ENCODE results near the gene C4orf54.

Gene C4orf54

DNA sequence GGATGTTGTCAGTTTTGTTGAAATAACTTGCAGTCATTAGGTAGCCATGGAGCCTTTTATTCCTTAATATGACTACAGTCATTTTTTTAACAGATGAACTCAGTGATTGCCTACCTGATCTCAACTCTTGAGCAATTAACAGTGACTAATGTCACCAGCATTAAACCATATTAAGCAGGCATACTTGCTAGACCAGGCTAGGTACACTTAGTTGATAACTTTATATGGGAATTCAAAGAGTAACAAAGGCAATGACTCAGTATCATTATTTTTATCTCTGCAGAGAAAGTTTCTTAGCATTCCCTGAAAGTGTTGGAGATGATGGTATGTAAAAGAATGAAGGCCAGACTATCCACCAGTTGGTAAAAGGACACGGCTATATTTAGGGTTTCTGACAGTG lies at the start of gene C4orf54:
Gene C4orf54, minus strand, starts transcription at position 31 of the 400 bp plus-strand sequence. CDS start 3,180 bp downstream, outside the sequence.
- DNase-seq: no peak

- no peak for DNase-seq
Measured at GRCh38 chr4:99705891-99706290, 48.3 kb upstream of the C4orf54 start.

- DNase-seq: no peak
Measured at GRCh38 chr4:99696801-99697200, 39.2 kb upstream of the C4orf54 start.

GRCh38 chr4:99693140-99693539 lies 35.5 kb upstream of the C4orf54 start:
- no peak for DNase-seq

DNA sequence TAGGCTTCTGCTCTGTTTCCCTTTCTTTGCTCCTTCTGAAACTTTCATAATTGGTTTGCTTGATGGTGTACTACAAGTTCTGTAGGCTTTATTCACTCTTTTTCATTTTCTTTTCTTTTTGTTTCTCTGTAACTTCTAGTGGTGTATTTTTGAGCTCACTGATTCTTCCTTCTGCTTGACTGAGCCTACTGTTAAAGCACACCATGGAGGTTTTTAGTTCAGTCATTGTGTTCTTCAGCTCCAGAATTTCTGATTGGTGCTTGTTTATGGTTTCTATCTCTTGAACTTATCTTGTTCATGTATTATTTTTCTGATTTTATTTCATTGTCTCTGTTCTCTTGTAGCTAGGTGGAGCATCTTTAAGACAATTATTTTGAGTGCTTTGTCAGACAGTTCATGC lies 33.4 kb upstream of the C4orf54 start:
- no peak for DNase-seq

GRCh38 chr4:99690472-99690871 lies 32.8 kb upstream of the C4orf54 start:
- no peak for DNase-seq

DNA sequence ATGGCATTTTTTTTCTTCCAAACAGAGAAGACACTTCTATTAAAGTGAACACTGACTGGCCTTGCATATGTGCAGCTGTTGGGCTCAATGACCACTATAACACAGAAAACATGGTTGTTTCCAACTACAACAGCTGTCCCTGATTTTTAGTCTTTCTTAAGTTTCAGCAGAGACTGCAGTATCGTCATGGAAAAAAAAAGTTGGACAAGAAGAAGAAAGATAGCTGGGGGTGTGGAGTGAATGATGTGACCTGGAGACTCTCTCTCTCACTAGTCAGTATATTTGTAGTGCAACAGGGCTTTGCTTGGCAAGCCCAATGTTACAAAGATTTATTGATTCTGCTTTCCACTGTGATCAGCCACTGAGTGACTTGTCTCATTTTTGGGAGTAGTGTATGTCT lies 29.5 kb upstream of the C4orf54 start:
- no peak for DNase-seq

DNA sequence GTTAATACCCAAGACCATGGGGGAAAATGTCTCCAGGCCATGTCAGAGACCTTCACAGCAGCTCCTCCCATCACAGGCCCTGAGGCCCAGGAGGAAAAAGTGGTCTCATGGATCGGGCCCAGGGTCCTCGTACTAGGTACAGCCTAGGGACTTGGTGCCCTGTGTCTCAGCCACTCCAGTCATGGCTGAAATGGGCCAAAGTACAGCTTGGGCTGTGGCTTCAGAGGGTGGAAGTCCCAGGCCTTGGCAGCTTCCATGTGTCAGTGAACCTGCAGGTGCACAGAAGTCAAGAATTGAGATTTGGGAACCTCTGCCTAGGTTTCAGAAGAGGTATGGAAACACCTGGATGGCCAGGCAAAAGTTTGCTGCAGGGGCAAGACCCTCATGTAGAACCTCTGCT lies 27.6 kb upstream of the C4orf54 start:
- DNase-seq: no peak

- DNase-seq: no peak
Measured at GRCh38 chr4:99683895-99684294, 26.3 kb upstream of the C4orf54 start.

DNA sequence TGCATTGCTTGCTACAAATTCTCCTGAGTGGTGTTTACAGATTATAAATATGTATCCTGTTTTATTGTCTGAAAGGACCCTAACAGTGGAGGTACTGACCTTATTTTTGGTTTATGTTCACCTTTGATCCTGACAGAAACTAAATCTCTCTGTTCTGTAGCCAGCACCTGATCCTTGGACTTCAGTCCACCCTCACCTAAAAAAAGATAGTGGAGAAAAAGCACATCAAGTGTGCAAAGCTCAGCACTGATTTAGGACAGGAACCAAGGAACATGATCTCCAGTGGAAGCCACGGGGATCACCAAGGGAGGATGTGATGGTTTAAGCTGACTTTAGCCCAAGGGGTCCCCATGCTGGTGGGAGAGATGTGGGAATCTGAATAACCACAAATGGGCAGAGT lies 22.3 kb upstream of the C4orf54 start:
- no peak for DNase-seq

DNA sequence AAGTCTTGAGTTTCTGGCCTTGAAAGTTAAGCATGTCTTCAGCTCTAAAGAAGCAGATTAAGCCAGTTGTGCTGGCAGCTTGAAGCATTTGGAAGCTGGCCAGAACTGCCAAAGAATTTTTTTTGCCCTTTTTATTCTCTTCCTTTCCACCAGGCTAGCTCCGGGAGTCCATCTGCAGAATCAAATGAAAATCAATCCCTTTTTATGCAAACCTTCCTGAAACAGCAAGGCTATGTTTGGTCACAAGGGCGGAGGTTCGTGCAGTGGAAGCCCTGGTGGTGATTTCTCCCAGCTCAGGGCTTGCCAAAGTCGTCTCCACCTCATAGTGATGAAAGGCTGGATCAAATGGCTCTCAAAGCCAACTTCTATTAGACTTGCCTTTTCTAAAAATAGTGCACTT lies 21.6 kb upstream of the C4orf54 start:
- DNase-seq: no peak

DNA sequence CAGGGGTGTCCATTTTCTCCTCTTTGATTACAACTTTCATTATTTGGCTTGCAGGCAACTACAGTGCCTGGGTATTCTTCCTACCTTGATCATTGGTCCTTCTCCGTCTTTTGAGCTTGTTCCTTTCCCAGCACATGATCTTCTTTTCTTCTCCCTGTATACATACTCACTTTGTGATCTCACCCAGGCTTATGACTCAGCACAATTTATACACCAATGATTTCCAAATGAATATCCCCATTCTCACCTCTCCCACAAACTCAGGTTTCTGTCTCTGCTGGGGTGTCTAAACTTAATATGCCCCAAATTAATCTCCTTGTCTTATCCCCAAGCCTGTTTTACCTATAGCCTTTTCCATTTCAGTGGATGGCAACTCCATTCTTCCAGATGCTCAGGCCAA lies 19.5 kb upstream of the C4orf54 start:
- no peak for DNase-seq

DNA sequence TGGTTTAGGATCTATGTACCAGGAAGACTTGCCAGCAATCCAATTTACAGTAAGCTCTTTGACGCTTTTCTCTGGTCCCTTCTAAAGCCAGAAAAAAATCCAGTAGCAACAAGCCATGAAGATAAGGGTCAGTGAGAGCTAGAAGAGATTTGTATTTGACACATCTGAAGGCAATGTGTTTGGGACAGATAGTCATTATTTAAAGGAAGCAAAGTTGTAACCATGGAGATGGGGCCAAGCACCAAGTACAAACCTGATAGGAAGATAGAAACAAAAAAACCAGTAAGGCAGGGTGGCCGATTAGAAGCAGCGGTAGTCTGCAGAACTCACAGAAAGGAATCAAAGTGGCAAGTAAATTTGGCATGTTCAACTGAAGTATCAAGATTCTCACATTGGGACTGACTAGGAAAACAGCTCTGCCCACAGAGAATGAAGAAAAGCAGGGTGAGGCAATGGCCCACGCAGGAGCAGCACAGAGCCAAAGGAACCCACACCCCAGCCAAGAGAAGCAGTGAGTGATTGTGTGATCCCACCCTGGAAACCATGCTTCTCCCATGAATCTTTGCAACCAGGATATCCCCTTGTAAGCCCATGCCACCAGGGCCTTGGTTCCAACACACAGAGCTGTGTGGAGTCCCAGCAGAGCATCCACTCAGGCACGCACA lies 12.9 kb upstream of the C4orf54 start:
- DNase-seq: no peak

DNA sequence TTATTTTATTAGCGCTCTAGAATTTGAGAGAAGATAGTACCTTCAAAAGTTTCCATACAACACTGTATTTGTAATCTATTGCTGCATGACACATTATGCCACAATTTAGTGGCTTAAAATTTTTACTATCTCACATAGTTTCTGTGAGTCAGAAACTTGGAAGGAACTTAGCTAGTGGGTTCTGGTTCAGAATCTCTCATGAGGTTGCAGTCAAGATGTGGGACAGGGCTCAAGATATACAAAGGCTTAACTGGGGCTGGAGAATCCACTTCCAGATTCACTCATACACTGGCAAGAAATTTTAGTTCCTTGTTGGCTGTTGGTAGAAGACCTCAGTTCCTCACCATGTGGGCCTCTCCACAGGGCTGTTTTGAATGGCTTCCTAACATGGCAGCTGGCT lies 11.5 kb upstream of the C4orf54 start:
- DNase-seq: no peak

- DNase-seq: no peak
Measured at GRCh38 chr4:99668472-99668871, 10.8 kb upstream of the C4orf54 start.

DNA sequence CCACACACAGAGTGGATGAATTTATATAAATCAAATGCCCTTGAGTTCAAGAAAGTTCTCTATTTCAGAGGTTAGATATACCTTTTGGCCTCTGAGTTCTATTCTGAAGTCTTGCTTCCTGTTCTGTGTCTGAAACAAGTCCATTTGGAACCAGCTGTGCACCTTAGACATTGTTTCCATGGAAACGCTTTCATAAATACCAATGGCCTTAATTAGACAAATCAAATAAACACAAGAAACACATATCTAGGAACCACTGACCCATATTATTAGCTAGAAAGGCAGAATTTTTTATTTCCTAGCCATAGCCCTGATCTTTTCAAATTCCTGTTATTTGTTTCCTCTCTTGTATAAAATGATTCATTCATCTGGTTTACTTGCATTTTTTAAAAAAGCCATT lies 8.4 kb upstream of the C4orf54 start:
- DNase-seq: no peak

DNA sequence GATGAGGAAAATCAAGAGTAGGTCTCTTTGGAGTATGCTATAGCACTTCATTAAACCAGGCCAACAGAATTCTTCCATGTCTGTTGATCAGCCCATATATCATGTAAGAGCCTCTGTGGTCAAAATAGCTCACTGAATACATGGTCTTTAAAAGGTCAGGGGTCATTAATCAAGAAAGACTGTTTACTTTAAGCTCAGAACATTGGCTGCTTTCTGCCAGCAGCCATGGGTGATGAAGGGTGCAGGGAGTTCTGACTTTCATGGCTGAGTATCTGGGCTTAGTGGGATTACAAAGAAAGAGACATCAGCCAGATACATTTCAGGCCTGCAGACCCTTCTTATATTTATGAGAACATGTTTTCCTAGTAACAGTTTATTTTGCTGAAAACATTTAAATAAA lies 7.1 kb upstream of the C4orf54 start:
- no peak for DNase-seq

DNA sequence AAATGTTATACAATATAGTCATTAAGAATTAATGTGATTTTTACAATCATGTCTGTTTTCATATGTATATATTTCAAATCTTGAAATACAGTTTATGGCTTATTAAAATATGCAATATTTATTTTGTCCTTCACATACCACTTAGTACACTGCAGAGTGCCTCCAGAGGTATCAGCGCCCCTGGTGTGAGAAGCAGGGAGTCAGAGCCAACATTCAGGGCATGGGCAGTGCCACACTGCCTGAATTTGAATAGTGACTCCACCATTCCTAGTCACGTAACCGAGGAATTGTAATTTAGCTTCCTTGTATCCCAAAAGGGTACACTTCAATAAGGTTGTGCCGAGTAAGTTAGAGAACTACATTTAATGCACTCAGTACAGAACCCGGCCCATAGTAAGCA lies 4.3 kb upstream of the C4orf54 start:
- DNase-seq: no peak

DNA sequence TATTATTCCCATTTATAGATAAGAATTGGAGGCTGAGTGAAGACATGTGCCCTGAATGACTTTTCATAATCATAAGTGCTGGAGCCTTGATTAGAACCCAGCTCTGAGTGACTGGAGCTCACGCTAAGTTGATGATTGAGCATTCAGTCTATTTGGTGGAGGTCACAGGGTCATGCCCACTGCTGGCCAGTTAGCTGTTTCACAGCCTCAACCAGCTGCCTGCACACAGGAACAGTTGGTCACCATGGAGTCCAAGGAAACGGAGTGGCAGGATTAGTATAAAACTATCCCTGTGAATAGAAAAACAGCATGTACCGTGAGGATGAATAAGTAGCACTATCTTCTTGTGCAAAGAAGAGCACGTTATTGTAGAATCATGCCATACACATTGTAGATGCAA lies 1.0 kb upstream of the C4orf54 start:
- DNase-seq: no peak

GRCh38 chr4:99655308-99656081 lies 2.1 kb downstream of the C4orf54 start:
- DNase-seq: no peak

DNA sequence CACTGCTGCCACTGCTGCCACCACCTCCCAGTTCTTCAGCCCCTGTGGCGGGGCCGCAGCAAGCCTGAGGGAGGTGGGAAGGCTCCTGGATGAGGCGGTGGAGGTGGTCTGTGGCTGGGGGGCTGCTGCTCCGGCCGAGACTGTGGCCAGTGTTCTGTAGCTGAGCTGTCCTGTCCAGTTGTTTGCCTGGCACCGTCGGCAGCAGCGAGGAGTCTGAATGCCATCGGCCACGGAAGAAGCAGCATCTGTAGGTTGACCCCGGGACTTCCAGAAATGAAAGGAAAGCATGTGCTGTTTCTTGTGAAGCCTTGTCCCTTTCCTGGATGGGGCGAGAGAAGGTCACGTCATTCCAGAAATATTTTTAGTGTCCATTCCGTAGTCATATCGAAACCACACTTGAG lies 3.3 kb downstream of the C4orf54 start:
- DNase-seq: no peak

DNA sequence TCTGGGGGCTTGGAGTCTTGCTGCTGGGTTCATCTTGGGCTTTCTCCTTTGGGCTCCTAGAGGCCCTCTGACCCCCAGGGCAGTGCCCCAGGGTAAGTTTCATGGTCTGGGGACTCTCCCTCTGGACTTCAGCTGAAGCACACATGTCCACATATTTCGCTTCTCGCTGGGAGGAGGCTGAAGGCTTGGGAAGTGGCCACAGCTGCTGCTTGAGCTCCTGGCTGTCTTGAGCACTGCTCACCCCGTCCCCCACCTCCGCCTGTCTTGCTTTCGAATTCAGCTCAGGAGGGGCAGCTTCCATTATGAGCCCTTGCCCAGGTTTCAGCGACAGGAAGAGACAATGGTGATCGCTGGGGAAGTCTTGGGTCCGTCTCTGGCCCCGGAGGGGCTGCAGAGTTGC lies 3.7 kb downstream of the C4orf54 start:
- DNase-seq: no peak

DNA sequence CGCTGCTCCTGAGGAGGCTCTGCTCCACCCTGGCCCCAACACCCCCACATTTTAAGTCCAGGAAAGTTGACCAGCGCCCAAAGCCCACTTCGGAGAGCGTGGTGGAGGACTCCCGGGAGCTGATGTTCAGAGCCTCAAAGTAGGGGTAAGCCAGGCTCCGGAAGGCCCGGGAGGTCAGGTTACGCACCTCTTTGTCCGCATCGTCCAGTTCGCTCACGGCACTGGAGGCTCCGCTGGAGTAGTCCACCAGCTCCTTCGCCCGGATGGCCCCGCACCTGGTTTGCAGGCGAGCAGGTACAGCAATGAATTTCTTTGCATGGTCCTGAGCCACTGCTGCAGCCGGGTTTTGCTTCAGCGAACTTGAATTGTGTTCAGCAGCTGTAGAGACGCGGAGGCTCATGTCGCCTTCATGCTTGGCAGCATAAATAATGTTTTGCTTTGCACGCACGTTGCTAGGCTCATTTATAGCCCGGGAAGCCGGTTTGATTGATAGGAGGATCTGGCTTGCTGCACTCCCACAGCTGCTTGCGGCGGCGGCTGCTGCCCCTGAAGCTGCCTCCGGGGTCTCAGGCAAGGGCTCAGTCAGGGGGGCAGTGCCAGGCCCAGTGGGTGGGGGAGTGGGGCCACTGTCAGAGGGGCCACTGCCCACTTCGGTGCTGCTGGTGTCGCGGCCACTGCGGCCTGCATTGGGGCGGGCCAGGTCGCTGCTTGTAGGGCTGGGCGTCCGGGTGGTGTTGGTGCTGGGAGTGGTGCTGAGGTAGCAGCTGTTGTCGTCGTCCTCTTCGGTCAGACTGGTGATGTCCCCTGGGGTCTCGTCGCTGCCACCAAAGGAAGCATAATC lies 4.8 kb downstream of the C4orf54 start:
- DNase-seq: no peak
